Left lung (tissue), 10 donors: ENCODE results near the gene ANO2. TPM values are rescaled to one million over a fixed set of nuclear protein-coding genes. Genes with fewer than 3 reads are reported as not detected.

Source experiments
- ATAC-seq: fragments of 200-7000 bp; cut with Tn5 transposase; one replicate; pipeline ENCODE4 v1.9.1; 2020; ENCODE audit warnings: moderate library complexity
- DNase-seq, 4 donors: peaks; one replicate each; pipeline ENCODE4 v3.0.0-alpha.2; 2013 to 2020
- H3K27ac ChIP-seq, 2 donors: fragments of 200-600 bp; sonication (generic) in 1 of 2; one replicate each; pipeline versions ENCODE4 v1.5.0 to v1.8.0; 2020 to 2021
- H3K27me3 ChIP-seq, 2 donors: fragments of 200-600 bp; sonication (generic) in 1 of 2; one replicate each; pipeline versions ENCODE4 v1.5.0 to v1.8.0; 2020 to 2021
- H3K36me3 ChIP-seq, 2 donors: fragments of 200-600 bp; sonication (generic) in 1 of 2; one replicate each; pipeline versions ENCODE4 v1.5.0 to v1.8.0; 2020 to 2021
- H3K4me1 ChIP-seq, 2 donors: fragments of 200-600 bp; one replicate each; pipeline ENCODE4 v1.8.0; 2021
- H3K4me3 ChIP-seq, 2 donors: fragments of 200-600 bp; sonication (generic) in 1 of 2; one replicate each; pipeline versions ENCODE4 v1.5.0 to v1.8.0; 2020 to 2021; ENCODE audit warnings: mild to moderate bottlenecking in 1 of 2
- H3K9me3 ChIP-seq, 2 donors: fragments of 200-600 bp; sonication (generic) in 1 of 2; one replicate each; pipeline versions ENCODE4 v1.5.0 to v1.8.0; 2020 to 2021
- CTCF ChIP-seq, 2 donors: fragments of 200-600 bp; sonication (generic) in 1 of 2; IDR thresholded peaks; one replicate each; pipeline versions ENCODE4 v1.5.0 to v1.8.0; 2021; ENCODE audit warnings: antibody characterized with exemption in 2 of 2
- intact Hi-C, 2 donors: fragments of 100-400 bp; cut with DNase I; formaldehyde crosslinking; loops; one replicate each; pipeline versions ENCODE4 v1.11.2 to v1.14.2; 2022
- polyA plus RNA-seq, 6 donors: library from polyadenylated mRNA; unstranded; fragments of 120-200 nt; gene quantifications; one replicate each; pipeline ENCODE4 v1.2.1, GENCODE V29; 2013; ENCODE audit not compliant: insufficient read length in 6 of 6
- total RNA-seq, 2 donors: library from RNA; stranded (reverse); fragmentation: NEBNext Ultra II Directional; extraction: Animal tissue kit (Norgen Biotek cat#: 25700); gene quantifications; one replicate each; pipeline ENCODE4 v1.2.1, GENCODE V29; 2021
- donor health status: DM: no; HTN: yes; CAD: no.
- donor health status: DM: no; HTN: no; CAD: no.

The ANO2 gene
- total and polyA plus RNA-seq, 8 donors = 3.4 to 10.5 (median 6.1) TPM

GRCh38 chr12:5914387-5915149 is 30.5 kb downstream of the ANO2 start:
- Histone ChIP-seq H3K4me3 (no peak overlapping the region), H3K27ac (no peak overlapping the region), H3K36me3 (no peaks in the 10 kb centered on the region), H3K27me3 (peaks cover 0 to 15% of the 10 kb centered on the region in 2 donors), H3K4me1 (no peaks in the 10 kb centered on the region), H3K9me3 (no peaks in the 10 kb centered on the region)
- no peak for ATAC-seq
- intact Hi-C loops = no loop called here
- TF ChIP-seq CTCF (IDR thresholded peaks at IDR 0.05) = no peak
- no peak for DNase-seq

- Histone ChIP-seq H3K36me3 (no peaks in the 10 kb centered on the region), H3K27me3 (peaks cover 0 to 15% of the 10 kb centered on the region in 2 donors), H3K9me3 (no peaks in the 10 kb centered on the region), H3K4me3 (no peak overlapping the region), H3K27ac (no peak overlapping the region), H3K4me1 (no peaks in the 10 kb centered on the region)
- TF ChIP-seq CTCF (IDR thresholded peaks at IDR 0.05) = no peak
- DNase-seq (no peak), ATAC-seq (no peak)
- intact Hi-C loops = no loop called here
Observed at GRCh38 chr12:5913387-5913786, 31.7 kb downstream of the ANO2 start.

- ATAC-seq (no peak), DNase-seq (no peak)
- Histone ChIP-seq H3K27ac (no peak overlapping the region), H3K9me3 (no peaks in the 10 kb centered on the region), H3K27me3 (peaks cover 0 to 15% of the 10 kb centered on the region in 2 donors), H3K4me1 (no peaks in the 10 kb centered on the region), H3K4me3 (no peak overlapping the region), H3K36me3 (no peaks in the 10 kb centered on the region)
- TF ChIP-seq CTCF (IDR thresholded peaks at IDR 0.05) = no peak
- intact Hi-C loops = no loop called here
Observed at GRCh38 chr12:5912437-5913334, 32.4 kb downstream of the ANO2 start.

- H3K9me3 ChIP-seq = no peaks in the 10 kb centered on the region
- no peaks in the 10 kb centered on the region for H3K4me1 ChIP-seq
- DNase-seq = no peak
- H3K27ac ChIP-seq = no peak overlapping the region
- intact Hi-C loops = no loop called here
- no peak for ATAC-seq
- no peak overlapping the region for H3K4me3 ChIP-seq
- H3K27me3 ChIP-seq = peaks cover 0 to 15% of the 10 kb centered on the region in 2 donors
- no peaks in the 10 kb centered on the region for H3K36me3 ChIP-seq
- TF ChIP-seq CTCF (IDR thresholded peaks at IDR 0.05) = no peak
Observed at GRCh38 chr12:5912011-5912410, 33.0 kb downstream of the ANO2 start.
